ENCODE results near the gene HHIPL1. TPM values are rescaled to one million over a fixed set of nuclear protein-coding genes. Genes with fewer than 3 reads are reported as not detected.

The HHIPL1 gene
- total RNA-seq, 1 donor, result 4.4 TPM

GRCh38 chr14:99664058-99664936, 19.4 kb downstream of the HHIPL1 start:
- H3K4me3 ChIP-seq (ENCODE audit: low read depth, low read length), result no peak overlapping the region
- no peak for DNase-seq (ENCODE audit: low read depth)
- TF ChIP-seq CTCF (IDR thresholded peaks at IDR 0.05; ENCODE audit: insufficient read depth, low read length), result no peak

GRCh38 chr14:99664937-99665273, 20.0 kb downstream of the HHIPL1 start:
- DNase-seq (ENCODE audit: low read depth), result no peak
- H3K4me3 ChIP-seq (ENCODE audit: low read depth, low read length), result no peak overlapping the region
- no peak for TF ChIP-seq CTCF (IDR thresholded peaks at IDR 0.05; ENCODE audit: insufficient read depth, low read length)

- H3K4me3 ChIP-seq (ENCODE audit: low read depth, low read length), result no peak overlapping the region
- TF ChIP-seq CTCF (IDR thresholded peaks at IDR 0.05; ENCODE audit: insufficient read depth, low read length), result no peak
- no peak for DNase-seq (ENCODE audit: low read depth)
These were observed 21.6 kb downstream of the HHIPL1 start for GRCh38 chr14:99666533-99666932.

- DNase-seq (ENCODE audit: low read depth), result no peak
- TF ChIP-seq CTCF (IDR thresholded peaks at IDR 0.05; ENCODE audit: insufficient read depth, low read length), result no peak
- H3K4me3 ChIP-seq (ENCODE audit: low read depth, low read length), result no peak overlapping the region
These were observed 22.1 kb downstream of the HHIPL1 start for GRCh38 chr14:99667045-99667444.

GRCh38 chr14:99667821-99668220, 22.9 kb downstream of the HHIPL1 start:
- no peak for DNase-seq (ENCODE audit: low read depth)
- H3K4me3 ChIP-seq (ENCODE audit: low read depth, low read length), result no peak overlapping the region
- no peak for TF ChIP-seq CTCF (IDR thresholded peaks at IDR 0.05; ENCODE audit: insufficient read depth, low read length)

- H3K4me3 ChIP-seq (ENCODE audit: low read depth, low read length), result no peak overlapping the region
- DNase-seq (ENCODE audit: low read depth), result no peak
- TF ChIP-seq CTCF (IDR thresholded peaks at IDR 0.05; ENCODE audit: insufficient read depth, low read length), result no peak
These were observed 23.7 kb downstream of the HHIPL1 start for GRCh38 chr14:99668307-99669295.

Data from fibroblast of the aortic adventitia (primary cell).